SU-DHL-6 (cell line): ENCODE data around the gene OR9A2.
"Not testable (repeated sequence)": the region's sequence is repeated elsewhere in the genome, so short reads cannot be mapped to it uniquely, and the experiment has no call there.

ENCODE experiments used
- EZH2phosphoT487 ChIP-seq: fragments of 200-600 bp; sonication (generic), shearing (Covaris generic); conservative IDR thresholded peaks from 2 replicates; pipeline ENCODE4 v1.6.1; 2018; ENCODE audit warnings: mild to moderate bottlenecking, antibody characterized with exemption, low read length, moderate library complexity, mixed read lengths
- TF ChIP-seq, protein P1 (sequence below): fragments of 200-600 bp; sonication (generic); IDR thresholded peaks from one replicate; pipeline ENCODE4 v1.5.1; 2017; ENCODE audit warnings: antibody characterized with exemption, mild to moderate bottlenecking, low read length, moderate library complexity; ENCODE audit not compliant: insufficient read depth, poor library complexity, severe bottlenecking

DNA sequence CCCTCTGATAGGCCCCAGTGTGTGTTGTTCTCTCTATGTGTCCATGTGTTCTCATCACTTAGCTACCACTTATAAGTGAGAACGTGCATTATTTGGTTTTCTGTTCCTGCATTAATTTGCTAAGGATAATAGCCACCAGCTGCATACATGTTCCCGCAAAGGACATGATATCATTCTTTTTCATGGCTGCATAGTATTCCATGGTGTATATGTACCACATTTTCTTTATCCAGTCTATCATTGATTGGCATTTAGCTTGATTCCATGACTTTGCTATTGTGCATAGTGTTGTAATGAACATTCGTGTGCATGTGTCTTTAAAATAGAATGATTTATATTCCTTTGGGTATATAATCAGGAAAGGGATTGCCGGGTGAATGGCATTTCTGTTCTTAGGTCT, 48.5 kb downstream of the OR9A2 start:
- TF ChIP-seq, protein P1, sequence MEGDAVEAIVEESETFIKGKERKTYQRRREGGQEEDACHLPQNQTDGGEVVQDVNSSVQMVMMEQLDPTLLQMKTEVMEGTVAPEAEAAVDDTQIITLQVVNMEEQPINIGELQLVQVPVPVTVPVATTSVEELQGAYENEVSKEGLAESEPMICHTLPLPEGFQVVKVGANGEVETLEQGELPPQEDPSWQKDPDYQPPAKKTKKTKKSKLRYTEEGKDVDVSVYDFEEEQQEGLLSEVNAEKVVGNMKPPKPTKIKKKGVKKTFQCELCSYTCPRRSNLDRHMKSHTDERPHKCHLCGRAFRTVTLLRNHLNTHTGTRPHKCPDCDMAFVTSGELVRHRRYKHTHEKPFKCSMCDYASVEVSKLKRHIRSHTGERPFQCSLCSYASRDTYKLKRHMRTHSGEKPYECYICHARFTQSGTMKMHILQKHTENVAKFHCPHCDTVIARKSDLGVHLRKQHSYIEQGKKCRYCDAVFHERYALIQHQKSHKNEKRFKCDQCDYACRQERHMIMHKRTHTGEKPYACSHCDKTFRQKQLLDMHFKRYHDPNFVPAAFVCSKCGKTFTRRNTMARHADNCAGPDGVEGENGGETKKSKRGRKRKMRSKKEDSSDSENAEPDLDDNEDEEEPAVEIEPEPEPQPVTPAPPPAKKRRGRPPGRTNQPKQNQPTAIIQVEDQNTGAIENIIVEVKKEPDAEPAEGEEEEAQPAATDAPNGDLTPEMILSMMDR: not testable (repeated sequence)
- TF ChIP-seq EZH2phosphoT487: not testable (repeated sequence)
